ENCODE data around the gene TBPL2.

Gene TBPL2

GRCh38 chr14:55436519-55436918 is 3.9 kb downstream of the TBPL2 start:
- CTCF ChIA-PET, result interaction anchor here (1.1 to 3.4 kb wide), 5 partner anchors 9 to 1046 kb away, joined by 3 to 22 read pairs (median 12); no protein-coding TSS in a partner anchor
- no peak overlapping the region for H3K4me3 ChIP-seq (ENCODE audit: low read depth, low read length)
- TF ChIP-seq ZNF24 (tag by site-specific recombination; IDR thresholded peaks at IDR 0.05) (no peak), ZXDB (tag by site-specific recombination; IDR thresholded peaks at IDR 0.05) (no peak), ZNF202 (tag by site-specific recombination; IDR thresholded peaks at IDR 0.05; ENCODE audit: borderline replicate concordance) (no peak), ZBTB44 (tag by site-specific recombination; IDR thresholded peaks at IDR 0.05) (no peak), REST (tag by site-specific recombination; IDR thresholded peaks at IDR 0.05) (no peak), SCRT1 (tag by site-specific recombination; IDR thresholded peaks at IDR 0.05; ENCODE audit: borderline replicate concordance) (no peak), ZNF112 (tag by site-specific recombination; IDR thresholded peaks at IDR 0.05) (no peak), KLF9 (tag by site-specific recombination; IDR thresholded peaks at IDR 0.05; ENCODE audit: low read depth) (no peak), ZNF133 (tag by site-specific recombination; IDR thresholded peaks at IDR 0.05) (no peak)
- no peak overlapping the region for H3K27ac ChIP-seq (ENCODE audit: extremely low read depth, low read depth, low read length)
- no peaks in the 10 kb centered on the region for H3K4me1 ChIP-seq (ENCODE audit: control insufficient read depth, insufficient read depth, low read length)
- POLR2A ChIA-PET, result no interaction called here
- no peaks in the 10 kb centered on the region for H3K36me3 ChIP-seq (ENCODE audit: control insufficient read depth in 2 of 2, insufficient read depth in 1 of 2, low read length in 2 of 2)
- no peaks in the 10 kb centered on the region for H3K9me3 ChIP-seq (ENCODE audit: control insufficient read depth, insufficient read depth, low read depth, low read length)

DNA sequence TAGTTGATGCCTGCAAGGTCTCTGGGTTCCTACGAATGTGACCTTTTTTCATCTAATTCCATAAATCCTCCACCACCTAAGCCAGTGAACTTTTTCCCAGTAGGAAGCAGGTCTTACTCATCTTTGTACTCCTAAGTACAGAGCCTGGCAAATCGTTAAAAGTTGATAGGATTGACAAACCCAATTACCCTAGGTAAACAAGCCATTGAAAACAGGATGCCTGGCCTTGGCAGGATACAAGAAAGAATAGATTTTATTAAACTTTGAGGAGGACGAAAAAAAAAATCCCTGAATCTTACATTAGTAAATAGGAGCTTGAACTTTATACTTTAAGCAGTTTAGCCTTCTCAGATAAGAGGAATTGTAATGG is 5.6 kb downstream of the TBPL2 start:
- H3K27ac ChIP-seq (ENCODE audit: extremely low read depth, low read depth, low read length), result no peak overlapping the region
- no peaks in the 10 kb centered on the region for H3K36me3 ChIP-seq (ENCODE audit: control insufficient read depth in 2 of 2, insufficient read depth in 1 of 2, low read length in 2 of 2)
- CTCF ChIA-PET, result interaction anchor here (0.7 to 3.4 kb wide), 7 partner anchors 9 to 257 kb away, joined by 3 to 22 read pairs (median 4); no protein-coding TSS in a partner anchor
- H3K4me3 ChIP-seq (ENCODE audit: low read depth, low read length), result no peak overlapping the region
- H3K4me1 ChIP-seq (ENCODE audit: control insufficient read depth, insufficient read depth, low read length), result no peaks in the 10 kb centered on the region
- H3K9me3 ChIP-seq (ENCODE audit: control insufficient read depth, insufficient read depth, low read depth, low read length), result no peaks in the 10 kb centered on the region
- POLR2A ChIA-PET, result interaction anchor here (0.7 kb wide), 1 partner anchor 988 kb away, joined by 6 read pairs; no protein-coding TSS in a partner anchor
- TF ChIP-seq ZBTB17 (tag by site-specific recombination; IDR thresholded peaks at IDR 0.05), result 0 out of 2 replicates have a peak, but pooled peaks have one; percentile 19
- no peak for TF ChIP-seq ZNF280D (tag by site-specific recombination; IDR thresholded peaks at IDR 0.05)
